ENCODE data around the gene CCDC33. TPM values are rescaled to one million over a fixed set of nuclear protein-coding genes. Genes with fewer than 3 reads are reported as not detected.

Gene CCDC33
- total and polyA plus RNA-seq, 2 donors: 0.39 to 1.4 TPM

DNA sequence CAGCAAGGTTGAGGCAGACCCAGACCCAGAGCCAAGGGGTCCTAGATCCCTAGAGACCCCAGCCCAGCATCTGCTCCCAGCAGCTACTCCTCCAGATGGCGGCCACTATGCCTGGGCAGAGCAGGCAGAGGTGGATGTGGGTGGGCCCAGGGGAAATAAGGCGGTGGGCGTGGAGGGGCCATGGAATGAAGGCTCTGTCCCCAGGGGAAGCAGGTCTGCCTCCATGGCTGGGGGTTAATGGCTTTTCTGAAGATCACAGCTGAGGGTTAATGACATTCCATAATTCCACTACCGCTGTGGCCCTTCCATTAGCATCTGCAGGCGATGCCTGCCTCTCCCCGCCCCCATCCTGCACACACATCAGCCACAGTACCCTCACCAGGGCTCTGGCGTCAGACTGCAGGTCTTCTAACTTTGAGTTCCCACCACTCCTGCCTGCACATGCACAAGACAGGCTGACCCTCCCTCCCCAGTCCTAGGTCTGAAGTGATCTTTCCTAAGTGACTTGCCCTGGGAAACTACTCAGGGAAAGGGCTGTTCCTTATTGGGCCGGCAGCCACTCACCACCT lies 41.2 kb downstream of the CCDC33 start:
- Histone ChIP-seq H3K27ac (ENCODE audit: low read depth in 1 of 2, low read length in 1 of 2) (no peak overlapping the region), H3K4me3 (ENCODE audit: low read length in 2 of 2) (no peak overlapping the region), H3K36me3 (ENCODE audit: control insufficient read depth in 2 of 2, insufficient read depth in 2 of 2, low read length in 1 of 2) (no peaks in the 10 kb centered on the region), H3K27me3 (ENCODE audit: control insufficient read depth in 2 of 2, insufficient read depth in 1 of 2, low read length in 1 of 2) (peaks cover 0 to 37% of the 10 kb centered on the region in 2 donors), H3K4me1 (ENCODE audit: control insufficient read depth in 2 of 2, insufficient read depth in 2 of 2, low read length in 2 of 2) (no peaks in the 10 kb centered on the region), H3K9me3 (ENCODE audit: control insufficient read depth in 2 of 2, insufficient read depth in 1 of 2, low read length in 1 of 2) (no peaks in the 10 kb centered on the region)
- no peak for DNase-seq (ENCODE audit: low read depth in 6 of 9, low spot score in 9 of 9)
- WGBS: 89% methylated on average over 8 of the region's 8 CpGs

DNA sequence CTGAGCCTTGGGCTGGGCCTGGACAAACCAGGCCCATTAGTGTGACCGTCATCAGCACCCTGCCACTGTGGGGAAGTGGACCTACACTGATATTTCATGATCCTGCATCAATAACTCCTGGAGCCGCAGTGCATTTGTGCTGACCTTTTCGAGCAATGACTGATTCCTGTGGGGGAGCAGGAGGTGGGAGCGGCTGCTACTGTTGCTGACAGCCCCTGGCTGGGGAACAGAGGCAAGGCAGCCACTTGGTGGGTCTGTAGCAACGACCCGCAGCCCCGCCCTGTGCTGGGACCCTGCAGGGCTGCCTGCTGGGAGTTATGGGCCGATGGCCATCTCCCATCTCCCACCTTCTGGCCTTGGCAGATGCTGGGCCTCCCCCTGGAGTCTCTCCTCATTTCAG lies 42.1 kb downstream of the CCDC33 start:
- Histone ChIP-seq H3K9me3 (ENCODE audit: control insufficient read depth in 2 of 2, insufficient read depth in 1 of 2, low read length in 1 of 2) (no peaks in the 10 kb centered on the region), H3K4me3 (ENCODE audit: low read length in 2 of 2) (no peak overlapping the region), H3K27me3 (ENCODE audit: control insufficient read depth in 2 of 2, insufficient read depth in 1 of 2, low read length in 1 of 2) (peaks cover 0 to 37% of the 10 kb centered on the region in 2 donors), H3K36me3 (ENCODE audit: control insufficient read depth in 2 of 2, insufficient read depth in 2 of 2, low read length in 1 of 2) (no peaks in the 10 kb centered on the region), H3K4me1 (ENCODE audit: control insufficient read depth in 2 of 2, insufficient read depth in 2 of 2, low read length in 2 of 2) (peaks cover 0 to 1% of the 10 kb centered on the region in 2 donors), H3K27ac (ENCODE audit: low read depth in 1 of 2, low read length in 1 of 2) (no peak overlapping the region)
- no peak for DNase-seq (ENCODE audit: low read depth in 6 of 9, low spot score in 9 of 9)
- WGBS: 75% methylated on average over 8 of the region's 8 CpGs

DNA sequence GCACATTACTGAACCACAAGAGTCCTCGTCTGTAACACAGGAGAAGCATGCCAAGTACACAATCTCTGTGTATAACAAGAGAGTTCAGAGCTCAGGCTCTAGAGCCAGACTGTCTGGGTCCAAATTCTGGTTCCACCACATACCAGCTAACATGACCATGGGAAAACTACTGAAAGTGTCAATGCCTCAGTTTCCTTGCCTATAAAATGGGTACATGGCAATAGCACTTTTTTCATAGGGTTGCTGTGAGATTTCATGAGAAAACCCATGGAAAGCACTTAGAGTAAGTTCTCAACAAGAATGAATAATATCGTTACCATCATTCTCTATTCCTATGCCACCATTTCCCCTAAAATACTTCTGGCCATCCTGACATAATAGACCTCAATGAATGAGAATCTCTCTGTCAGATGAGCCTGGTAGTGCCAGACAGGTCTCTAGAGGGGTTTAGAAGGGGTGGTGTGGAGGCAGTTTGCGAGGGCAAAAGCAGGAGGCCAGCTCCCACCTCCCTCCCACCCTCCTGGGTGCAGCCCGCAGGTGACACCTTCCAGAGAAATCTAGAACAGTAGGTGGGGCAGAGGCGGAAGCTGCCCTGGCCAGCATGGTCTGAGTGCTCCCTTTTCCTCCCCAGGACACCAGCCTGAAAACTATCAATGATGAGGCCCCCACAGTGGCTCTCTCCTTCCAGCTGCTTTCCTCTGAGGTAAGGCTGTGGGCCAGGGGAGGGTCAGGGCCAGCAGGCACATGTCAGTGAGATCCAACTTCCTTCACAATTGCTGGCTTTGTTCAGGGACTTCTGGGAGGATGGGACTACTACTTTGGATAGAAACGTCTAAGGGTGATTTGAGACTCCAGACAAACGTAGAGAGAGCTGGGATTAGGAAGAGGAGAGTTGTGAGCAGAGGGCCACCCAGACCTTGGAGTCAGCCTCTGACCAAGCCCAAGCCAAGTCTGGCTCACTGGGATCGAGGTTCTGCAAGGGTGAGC lies 45.3 kb downstream of the CCDC33 start:
- Histone ChIP-seq H3K4me1 (ENCODE audit: control insufficient read depth in 2 of 2, insufficient read depth in 2 of 2, low read length in 2 of 2) (peaks cover 0 to 2% of the 10 kb centered on the region in 2 donors), H3K9me3 (ENCODE audit: control insufficient read depth in 2 of 2, insufficient read depth in 1 of 2, low read length in 1 of 2) (no peaks in the 10 kb centered on the region), H3K27me3 (ENCODE audit: control insufficient read depth in 2 of 2, insufficient read depth in 1 of 2, low read length in 1 of 2) (peaks cover 0 to 41% of the 10 kb centered on the region in 2 donors), H3K36me3 (ENCODE audit: control insufficient read depth in 2 of 2, insufficient read depth in 2 of 2, low read length in 1 of 2) (no peaks in the 10 kb centered on the region), H3K4me3 (ENCODE audit: low read length in 2 of 2) (no peak overlapping the region), H3K27ac (ENCODE audit: low read depth in 1 of 2, low read length in 1 of 2) (no peak overlapping the region)
- 80% methylated on average over 8 of the region's 8 CpGs for WGBS
- no peak for DNase-seq (ENCODE audit: low read depth in 6 of 9, low spot score in 9 of 9)

DNA sequence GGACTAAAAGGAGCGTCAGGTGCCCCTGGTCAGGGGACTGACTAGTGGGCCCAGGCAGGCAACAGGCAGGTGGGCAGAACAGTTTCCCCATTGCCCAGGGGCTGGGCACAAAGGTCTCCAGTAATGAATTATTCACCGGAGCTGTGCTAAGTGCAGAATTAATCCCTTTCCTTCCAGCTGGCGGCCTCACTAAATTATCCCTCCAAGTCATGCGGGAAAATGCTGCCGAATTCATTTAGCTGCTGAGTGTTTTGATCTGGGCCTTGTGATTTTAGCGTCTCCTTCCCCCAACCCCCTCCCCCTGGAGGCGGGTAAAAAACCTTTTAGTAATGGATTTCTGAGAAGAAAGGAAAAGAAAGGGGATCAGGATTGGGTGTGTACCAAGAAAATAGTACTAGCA lies 47.2 kb downstream of the CCDC33 start:
- Histone ChIP-seq H3K27ac (ENCODE audit: low read depth in 1 of 2, low read length in 1 of 2) (no peak overlapping the region), H3K4me1 (ENCODE audit: control insufficient read depth in 2 of 2, insufficient read depth in 2 of 2, low read length in 2 of 2) (peaks cover 0 to 2% of the 10 kb centered on the region in 2 donors), H3K27me3 (ENCODE audit: control insufficient read depth in 2 of 2, insufficient read depth in 1 of 2, low read length in 1 of 2) (peaks cover 0 to 42% of the 10 kb centered on the region in 2 donors), H3K36me3 (ENCODE audit: control insufficient read depth in 2 of 2, insufficient read depth in 2 of 2, low read length in 1 of 2) (no peaks in the 10 kb centered on the region), H3K4me3 (ENCODE audit: low read length in 2 of 2) (no peak overlapping the region), H3K9me3 (ENCODE audit: control insufficient read depth in 2 of 2, insufficient read depth in 1 of 2, low read length in 1 of 2) (no peaks in the 10 kb centered on the region)
- DNase-seq (ENCODE audit: low read depth in 6 of 9, low spot score in 9 of 9): no peak
- WGBS: 70% methylated on average over 7 of the region's 7 CpGs

DNA sequence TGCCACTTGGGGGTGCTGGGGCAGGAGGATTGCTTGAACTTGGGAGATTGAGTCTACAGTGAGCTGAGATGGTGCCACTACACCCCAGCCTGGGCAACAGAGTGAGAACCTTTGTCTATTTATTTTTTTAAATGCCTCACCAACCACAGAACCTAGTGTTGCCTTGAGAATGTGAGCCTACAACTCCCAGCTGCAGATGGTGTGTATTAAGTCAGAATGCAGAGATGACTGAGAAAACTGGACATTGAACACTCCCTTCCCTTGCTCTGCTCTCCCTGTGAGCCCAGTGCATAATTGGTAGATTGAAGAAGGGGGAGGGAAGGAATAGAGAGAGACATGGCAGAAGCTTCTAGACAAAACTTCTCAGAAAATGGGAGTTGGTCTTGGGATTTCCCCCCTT lies 53.5 kb downstream of the CCDC33 start:
- DNase-seq (ENCODE audit: low read depth in 6 of 9, low spot score in 9 of 9): no peak
- no peaks in the 10 kb centered on the region for H3K36me3 ChIP-seq (ENCODE audit: control insufficient read depth in 2 of 2, insufficient read depth in 2 of 2, low read length in 1 of 2)
- H3K4me3 ChIP-seq (ENCODE audit: low read length in 2 of 2): no peak overlapping the region
- no peaks in the 10 kb centered on the region for H3K4me1 ChIP-seq (ENCODE audit: control insufficient read depth in 2 of 2, insufficient read depth in 2 of 2, low read length in 2 of 2)
- H3K9me3 ChIP-seq (ENCODE audit: control insufficient read depth in 2 of 2, insufficient read depth in 1 of 2, low read length in 1 of 2): no peaks in the 10 kb centered on the region
- no peak overlapping the region for H3K27ac ChIP-seq (ENCODE audit: low read depth in 1 of 2, low read length in 1 of 2)
- peaks cover 0 to 31% of the 10 kb centered on the region in 2 donors for H3K27me3 ChIP-seq (ENCODE audit: control insufficient read depth in 2 of 2, insufficient read depth in 1 of 2, low read length in 1 of 2)

DNA sequence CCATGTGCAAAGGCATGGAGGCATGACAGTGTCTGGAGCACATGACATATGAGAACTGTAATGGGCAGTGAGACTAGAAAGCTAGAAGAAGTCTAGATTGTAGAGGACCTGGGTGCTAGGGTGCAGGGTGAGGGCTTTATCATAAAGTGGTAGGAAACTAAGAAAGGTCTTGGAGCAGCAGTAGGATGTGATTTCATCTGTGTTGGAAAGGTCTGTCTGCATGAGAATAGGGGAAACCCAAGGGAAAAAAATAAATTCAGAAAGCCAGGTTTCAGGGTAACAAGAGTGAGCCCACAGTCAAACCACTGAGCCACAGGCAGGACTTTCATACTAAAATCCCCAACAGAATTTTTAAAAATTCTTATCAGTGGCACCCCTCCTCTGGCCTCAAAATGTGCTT lies 54.5 kb downstream of the CCDC33 start:
- Histone ChIP-seq H3K9me3 (ENCODE audit: control insufficient read depth in 2 of 2, insufficient read depth in 1 of 2, low read length in 1 of 2) (no peaks in the 10 kb centered on the region), H3K27ac (ENCODE audit: low read depth in 1 of 2, low read length in 1 of 2) (no peak overlapping the region), H3K36me3 (ENCODE audit: control insufficient read depth in 2 of 2, insufficient read depth in 2 of 2, low read length in 1 of 2) (no peaks in the 10 kb centered on the region), H3K4me3 (ENCODE audit: low read length in 2 of 2) (no peak overlapping the region), H3K27me3 (ENCODE audit: control insufficient read depth in 2 of 2, insufficient read depth in 1 of 2, low read length in 1 of 2) (peaks cover 0 to 32% of the 10 kb centered on the region in 2 donors), H3K4me1 (ENCODE audit: control insufficient read depth in 2 of 2, insufficient read depth in 2 of 2, low read length in 2 of 2) (no peaks in the 10 kb centered on the region)
- DNase-seq (ENCODE audit: low read depth in 6 of 9, low spot score in 9 of 9): no peak

DNA sequence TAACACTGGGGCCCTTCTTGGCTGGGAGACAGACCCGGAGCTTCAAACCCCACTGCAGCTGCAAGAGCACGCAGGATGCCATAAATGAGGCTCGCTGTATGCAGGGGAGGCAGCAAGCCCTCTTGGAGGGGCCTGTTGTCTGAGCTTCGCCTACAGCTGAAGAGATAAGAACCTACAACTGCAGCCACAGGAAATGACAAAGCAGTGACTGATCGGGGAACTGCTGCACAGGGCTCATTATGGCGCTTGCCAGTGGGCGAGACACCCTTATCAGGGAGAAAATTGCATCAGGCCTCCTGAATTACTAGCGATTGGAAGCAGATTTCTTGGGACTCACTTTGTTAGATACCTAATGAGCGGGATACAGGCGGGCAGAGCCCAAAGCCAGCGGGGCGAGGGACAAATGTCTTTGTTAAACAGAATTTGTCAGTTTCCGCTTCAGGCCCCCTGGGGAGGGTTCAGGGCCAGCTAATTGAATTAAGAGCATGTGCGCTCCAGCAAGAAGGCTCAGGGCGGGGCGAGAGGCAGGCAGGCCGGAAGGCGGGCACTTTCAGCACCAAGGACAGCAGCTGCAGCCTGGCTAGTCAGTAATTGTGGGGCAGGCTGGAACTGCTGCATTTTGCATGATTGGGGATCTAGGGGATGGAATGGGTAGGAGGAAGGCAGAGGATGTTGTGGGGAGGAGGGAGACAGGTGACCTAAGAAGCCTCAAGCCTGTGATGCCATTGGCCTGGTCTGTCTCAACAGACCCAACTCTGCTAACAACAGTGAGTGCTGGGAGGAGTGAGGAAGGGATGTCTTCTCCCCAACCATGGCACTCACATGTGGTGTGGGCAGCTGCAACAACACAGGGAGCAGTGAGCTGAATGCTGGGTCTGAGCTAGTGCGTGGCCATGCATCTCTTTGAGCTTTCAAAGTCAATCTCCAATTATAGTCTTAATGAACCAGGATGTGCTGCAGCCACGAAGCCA lies 55.3 kb downstream of the CCDC33 start:
- H3K9me3 ChIP-seq (ENCODE audit: control insufficient read depth in 2 of 2, insufficient read depth in 1 of 2, low read length in 1 of 2): no peaks in the 10 kb centered on the region
- no peak overlapping the region for H3K27ac ChIP-seq (ENCODE audit: low read depth in 1 of 2, low read length in 1 of 2)
- H3K4me1 ChIP-seq (ENCODE audit: control insufficient read depth in 2 of 2, insufficient read depth in 2 of 2, low read length in 2 of 2): no peaks in the 10 kb centered on the region
- no peaks in the 10 kb centered on the region for H3K36me3 ChIP-seq (ENCODE audit: control insufficient read depth in 2 of 2, insufficient read depth in 2 of 2, low read length in 1 of 2)
- H3K27me3 ChIP-seq (ENCODE audit: control insufficient read depth in 2 of 2, insufficient read depth in 1 of 2, low read length in 1 of 2): peaks cover 0 to 34% of the 10 kb centered on the region in 2 donors
- H3K4me3 ChIP-seq (ENCODE audit: low read length in 2 of 2): no peak overlapping the region
- WGBS: 12% methylated on average over 20 of the region's 20 CpGs
- DNase-seq (ENCODE audit: low read depth in 6 of 9, low spot score in 9 of 9): peak; percentile 54 to 87 (median 71)

DNA sequence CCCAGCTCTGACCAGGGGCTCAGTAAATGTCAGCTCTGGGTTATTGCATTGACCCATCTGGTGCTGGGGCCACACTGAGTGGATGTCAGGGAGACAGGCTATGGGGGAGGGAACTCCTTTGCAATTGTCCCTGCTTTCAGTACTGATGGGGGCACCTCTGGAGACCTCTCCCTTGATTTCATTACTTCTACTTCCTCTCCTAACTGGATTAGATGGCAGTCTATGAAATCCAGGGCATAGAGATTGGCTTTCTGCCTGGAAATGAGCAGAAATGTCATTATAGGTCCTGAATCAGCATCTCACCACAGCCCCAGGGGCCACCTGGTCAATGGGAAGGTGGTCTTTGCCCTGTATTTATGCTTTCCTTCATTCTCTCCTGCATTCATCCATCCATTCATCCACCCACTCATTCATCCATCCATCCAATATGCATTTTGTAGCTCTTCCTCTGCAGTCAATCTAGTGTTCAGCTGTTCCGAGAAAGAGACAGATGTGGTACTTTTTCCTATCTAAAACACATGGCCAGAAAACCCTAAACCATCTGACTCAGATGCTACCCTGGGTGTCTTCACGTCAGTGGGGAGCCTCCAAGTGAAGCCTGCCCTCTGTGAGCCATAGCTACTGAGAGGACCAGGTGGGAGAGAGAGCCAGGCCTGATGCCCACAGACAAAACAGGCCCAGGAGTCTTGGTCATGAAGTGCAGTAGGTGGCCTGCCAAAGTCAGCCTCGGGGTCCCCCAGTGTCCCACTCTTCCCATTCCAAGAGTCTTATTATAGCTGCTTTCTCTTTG lies 57.1 kb downstream of the CCDC33 start:
- WGBS: 93% methylated on average over 3 of the region's 3 CpGs
- no peak overlapping the region for H3K27ac ChIP-seq (ENCODE audit: low read depth in 1 of 2, low read length in 1 of 2)
- no peaks in the 10 kb centered on the region for H3K9me3 ChIP-seq (ENCODE audit: control insufficient read depth in 2 of 2, insufficient read depth in 1 of 2, low read length in 1 of 2)
- no peak for DNase-seq (ENCODE audit: low read depth in 6 of 9, low spot score in 9 of 9)
- H3K4me1 ChIP-seq (ENCODE audit: control insufficient read depth in 2 of 2, insufficient read depth in 2 of 2, low read length in 2 of 2): no peaks in the 10 kb centered on the region
- H3K36me3 ChIP-seq (ENCODE audit: control insufficient read depth in 2 of 2, insufficient read depth in 2 of 2, low read length in 1 of 2): no peaks in the 10 kb centered on the region
- peaks cover 0 to 32% of the 10 kb centered on the region in 2 donors for H3K27me3 ChIP-seq (ENCODE audit: control insufficient read depth in 2 of 2, insufficient read depth in 1 of 2, low read length in 1 of 2)
- no peak overlapping the region for H3K4me3 ChIP-seq (ENCODE audit: low read length in 2 of 2)

Data from thymus (tissue), 11 donors.